GM23338 (cell line): ENCODE measurements around the gene CDIPT. TPM values are rescaled to one million over a fixed set of nuclear protein-coding genes. Genes with fewer than 3 reads are reported as not detected.

Source experiments
- ATAC-seq: fragments of 200-7000 bp; cut with Tn5 transposase; 3 replicates; pipeline ENCODE4 v1.9.1; 2020
- DNase-seq: peaks from one replicate; pipeline ENCODE4 v3.0.0-alpha.2; 2015; ENCODE audit warnings: low spot score
- H2AFZ ChIP-seq: fragments of 200-600 bp; sonication (generic); 2 replicates; pipeline ENCODE4 v1.8.0; 2016; ENCODE audit warnings: antibody characterized with exemption, mild to moderate bottlenecking, moderate library complexity
- H3F3A ChIP-seq: fragments of 200-600 bp; sonication (generic); replicated peaks from 2 replicates; pipeline ENCODE4 v1.8.0; 2017; ENCODE audit warnings: antibody characterized with exemption, mixed run types, low read depth
- H3K27ac ChIP-seq: fragments of 200-600 bp; sonication (generic); 2 replicates; pipeline ENCODE4 v1.6.1; 2016; ENCODE audit warnings: low read depth
- H3K27me3 ChIP-seq: fragments of 200-600 bp; sonication (generic); 2 replicates; pipeline ENCODE4 v1.8.0; 2016; ENCODE audit warnings: mild to moderate bottlenecking, mixed run types, moderate library complexity; ENCODE audit not compliant: insufficient read depth
- H3K36me3 ChIP-seq: fragments of 200-600 bp; sonication (generic); 2 replicates; pipeline ENCODE4 v1.8.0; 2016; ENCODE audit warnings: mild to moderate bottlenecking; ENCODE audit not compliant: insufficient read depth
- H3K4me1 ChIP-seq: fragments of 200-600 bp; sonication (generic); 2 replicates; pipeline ENCODE4 v1.8.0; 2016; ENCODE audit warnings: mild to moderate bottlenecking, moderate library complexity; ENCODE audit not compliant: insufficient read depth
- H3K4me2 ChIP-seq: fragments of 200-600 bp; sonication (generic); 2 replicates; pipeline ENCODE4 v1.7.1; 2017; ENCODE audit warnings: mixed run types
- H3K4me3 ChIP-seq: fragments of 200-600 bp; sonication (generic); 2 replicates; pipeline ENCODE4 v1.6.1; 2016; ENCODE audit warnings: mixed run types
- H3K79me2 ChIP-seq: fragments of 200-600 bp; sonication (generic); replicated peaks from 2 replicates; pipeline ENCODE4 v1.8.0; 2017; ENCODE audit warnings: mild to moderate bottlenecking; ENCODE audit not compliant: insufficient read depth
- H3K9me2 ChIP-seq: fragments of 200-600 bp; sonication (generic); 2 replicates; pipeline ENCODE4 v1.8.0; 2017; ENCODE audit not compliant: insufficient read depth
- H4K20me1 ChIP-seq: fragments of 200-600 bp; sonication (generic); replicated peaks from 2 replicates; pipeline ENCODE4 v1.8.0; 2017; ENCODE audit warnings: mild to moderate bottlenecking; ENCODE audit not compliant: insufficient read depth
- H3K27ac Mint-ChIP-seq: 2 replicates; pipeline ENCODE4 v1.8.0; 2020; ENCODE audit warnings: inconsistent platforms, mild to moderate bottlenecking, moderate library complexity, mixed read lengths
- H3K27me3 Mint-ChIP-seq: 3 replicates; pipeline ENCODE4 v1.8.0; 2022; ENCODE audit warnings: low read depth, mild to moderate bottlenecking, moderate library complexity, mixed read lengths, inconsistent platforms; ENCODE audit not compliant: insufficient read depth, poor library complexity
- H3K36me3 Mint-ChIP-seq: 3 replicates; pipeline ENCODE4 v1.8.0; 2021; ENCODE audit warnings: low read depth, mild to moderate bottlenecking, inconsistent platforms, moderate library complexity, mixed read lengths
- H3K4me1 Mint-ChIP-seq: 3 replicates; pipeline ENCODE4 v1.8.0; 2020; ENCODE audit warnings: mild to moderate bottlenecking, inconsistent platforms, mixed read lengths
- H3K4me3 Mint-ChIP-seq: 3 replicates; pipeline ENCODE4 v1.8.0; 2021; ENCODE audit warnings: moderate library complexity, mild to moderate bottlenecking, inconsistent platforms, mixed read lengths
- H3K9me3 Mint-ChIP-seq: 3 replicates; pipeline ENCODE4 v1.8.0; 2020; ENCODE audit warnings: moderate library complexity, mild to moderate bottlenecking, inconsistent platforms, mixed read lengths
- CREB1 ChIP-seq: fragments of 250-450 bp; sonication (Bioruptor Pico); IDR thresholded peaks from 2 replicates; pipeline ENCODE4 v1.5.0; 2020; ENCODE audit warnings: low read depth, mild to moderate bottlenecking, moderate library complexity
- EZH2 ChIP-seq: fragments of 200-600 bp; sonication (generic); IDR thresholded peaks from one replicate; pipeline ENCODE4 v1.8.0; 2017; ENCODE audit warnings: antibody characterized with exemption, mild to moderate bottlenecking, low read depth; ENCODE audit not compliant: unreplicated experiment
- NANOG ChIP-seq: IDR thresholded peaks from 2 replicates; pipeline ENCODE4 v1.6.1; 2016; ENCODE audit warnings: antibody characterized with exemption, borderline replicate concordance
- POLR2AphosphoS5 ChIP-seq: IDR thresholded peaks from 2 replicates; pipeline ENCODE4 v1.6.1; 2016; ENCODE audit warnings: antibody characterized with exemption, low read depth
- STAT1 ChIP-seq: IDR thresholded peaks from one replicate; pipeline ENCODE4 v1.6.1; 2016; ENCODE audit warnings: antibody characterized with exemption; ENCODE audit not compliant: unreplicated experiment
- ZNF331 ChIP-seq: fragments of 250-450 bp; sonication (Bioruptor Pico); IDR thresholded peaks from 2 replicates; pipeline ENCODE4 v1.5.0; 2020; ENCODE audit warnings: low read depth, mild to moderate bottlenecking, moderate library complexity
- ZNF462 ChIP-seq: fragments of 250-450 bp; sonication (Bioruptor Pico); IDR thresholded peaks from 2 replicates; pipeline ENCODE4 v1.5.0; 2020; ENCODE audit warnings: mild to moderate bottlenecking, moderate library complexity
- polyA plus RNA-seq: library from polyadenylated mRNA; unstranded; fragments of >200 nt; fragmentation: Nextera tagmentation; extraction: Ambion mirVana; gene quantifications from 2 replicates; pipeline ENCODE4 v1.2.1, GENCODE V29; 2016
- total RNA-seq: library from RNA; depleted of rRNA; stranded (reverse); fragments of >200 nt; shearing (Covaris generic); gene quantifications from 2 replicates; pipeline ENCODE4 v1.2.3, GENCODE V29; 2014

The CDIPT gene
- total and polyA plus RNA-seq, 2 experiments from 2014 or later, result 36.2 to 78.1 TPM

GRCh38 chr16:29810699-29811169 lies 52.3 kb downstream of the CDIPT start:
- Mint-ChIP-seq H3K27ac (peak overlapping the region; percentile 75), H3K4me1 (peaks cover 53% of the 10 kb centered on the region), H3K9me3 (peaks cover 4% of the 10 kb centered on the region), H3K4me3 (peak overlapping the region; percentile 86), H3K27me3 (peaks cover 46% of the 10 kb centered on the region), H3K36me3 (peaks cover 31% of the 10 kb centered on the region)
- Histone ChIP-seq H3K36me3 (peaks cover 9% of the 10 kb centered on the region; the same call in 1 of the 2 replicates), H4K20me1 (peaks cover 13% of the 10 kb centered on the region; the same call in 1 of the 2 replicates), H2AFZ (no peak overlapping the region), H3F3A (peaks cover 33% of the 10 kb centered on the region), H3K4me3 (peak overlapping the region; percentile 100; the same call in 1 of the 2 replicates), H3K27ac (peak overlapping the region; percentile 88), H3K4me2 (peak overlapping the region; percentile 97), H3K27me3 (no peaks in the 10 kb centered on the region), H3K79me2 (peaks cover 28% of the 10 kb centered on the region), H3K4me1 (peaks cover 57% of the 10 kb centered on the region), H3K9me2 (no peaks in the 10 kb centered on the region)
- DNase-seq (peak; percentile 47), ATAC-seq (no peak)
- TF ChIP-seq EZH2 (no peak), CREB1 (CRISPR knock-in tag) (no peak), STAT1 (no peak), ZNF462 (no peak), POLR2AphosphoS5 (no peak), ZNF331 (CRISPR knock-in tag) (no peak), NANOG (no peak)
